GM06990 (cell line): ENCODE measurements around the gene LMNA.

Experiments
- DNase-seq: peaks from one replicate; pipeline ENCODE4 v3.0.0-alpha.2; 2011; ENCODE audit not compliant: insufficient read length; ENCODE audit errors: extremely low read depth
- H3K27me3 ChIP-seq: replicated peaks from 2 replicates; pipeline ENCODE4 v1.6.0; 2011; ENCODE audit warnings: low read length; ENCODE audit not compliant: control insufficient read depth, insufficient read depth
- H3K36me3 ChIP-seq: 2 replicates; pipeline ENCODE4 v1.5.1; 2011; ENCODE audit warnings: low read length; ENCODE audit not compliant: control insufficient read depth, insufficient read depth
- H3K4me3 ChIP-seq: replicated peaks from 2 replicates; pipeline ENCODE4 v1.5.1; 2011; ENCODE audit warnings: low read depth, mild to moderate bottlenecking, control low read depth, low read length
- CTCF ChIP-seq: IDR thresholded peaks from 2 replicates; pipeline ENCODE4 v1.5.1; 2011; ENCODE audit warnings: low read length, control low read depth, mild to moderate bottlenecking, inconsistent platforms; ENCODE audit not compliant: insufficient read depth, poor library complexity, severe bottlenecking

LMNA gene

GRCh38 chr1:156128654-156129597, 14.4 kb downstream of the LMNA start:
- H3K27me3 ChIP-seq, result no peaks in the 10 kb centered on the region
- TF ChIP-seq CTCF, result no peak
- no peak for DNase-seq
- H3K36me3 ChIP-seq, result peaks cover 1% of the 10 kb centered on the region; the same call in 1 of the 2 replicates
- H3K4me3 ChIP-seq, result no peak overlapping the region

- H3K36me3 ChIP-seq, result peaks cover 8% of the 10 kb centered on the region
Measured at GRCh38 chr1:156129687-156130577, 15.4 kb downstream of the LMNA start.

GRCh38 chr1:156130578-156130942, 16.0 kb downstream of the LMNA start:
- no peak for DNase-seq
- TF ChIP-seq CTCF, result no peak
- Histone ChIP-seq H3K36me3 (peaks cover 11% of the 10 kb centered on the region), H3K27me3 (no peaks in the 10 kb centered on the region), H3K4me3 (no peak overlapping the region)

More at GRCh38 chr1:156129687-156130577, 15.4 kb downstream of the LMNA start:
- Histone ChIP-seq H3K27me3 (no peaks in the 10 kb centered on the region), H3K4me3 (no peak overlapping the region)
- peak; percentile 97 for TF ChIP-seq CTCF
- DNase-seq, result peak; percentile 49

- peaks cover 29% of the 10 kb centered on the region for H3K36me3 ChIP-seq
- H3K4me3 ChIP-seq, result no peak overlapping the region
- no peak for DNase-seq
- no peaks in the 10 kb centered on the region for H3K27me3 ChIP-seq
- TF ChIP-seq CTCF, result no peak
Measured at GRCh38 chr1:156134716-156135435, 20.4 kb downstream of the LMNA start.
